Panc1 (cell line): ENCODE measurements around the gene ABCC1. TPM values are rescaled to one million over a fixed set of nuclear protein-coding genes. Genes with fewer than 3 reads are reported as not detected.

Experiments used
- ATAC-seq: fragments of 200-7000 bp; cut with Tn5 transposase; 2 replicates; pipeline ENCODE4 v1.9.1; 2020; ENCODE audit warnings: mild to moderate bottlenecking, moderate library complexity
- BruUV-seq: library from RNA; stranded (reverse); fragments of 400-500 nt; replicated peaks from 2 replicates; lab custom pipeline; 2021; lab: Mats Ljungman, UMichigan
- CTCF ChIA-PET: fragments of 300-600 bp; sonication (Branson Sonifier 250); formaldehyde crosslinking; loops from one replicate; lab custom pipeline; 2022; ENCODE audit warnings: antibody characterized with exemption; lab: Charles Lee
- POLR2A ChIA-PET: fragments of 300-600 bp; sonication (Branson Sonifier 250); formaldehyde crosslinking; loops from one replicate; lab custom pipeline; 2022; ENCODE audit warnings: antibody characterized with exemption; lab: Charles Lee
- DNase-seq: peaks from one replicate; pipeline ENCODE4 v3.0.0-alpha.2; 2010; ENCODE audit warnings: low read depth, low spot score
- H3K27ac ChIP-seq: 2 replicates; pipeline ENCODE4 v1.5.1; 2011; ENCODE audit warnings: mild to moderate bottlenecking, low read length, inconsistent platforms
- H3K27me3 ChIP-seq: fragments of 200-500 bp; sonication (Bioruptor generic); 2 replicates; pipeline ENCODE4 v1.6.0; 2014; ENCODE audit warnings: low read length, inconsistent platforms; ENCODE audit not compliant: control insufficient read depth, insufficient read depth
- H3K36me3 ChIP-seq: fragments of 200-500 bp; sonication (Bioruptor generic); 2 replicates; pipeline ENCODE4 v1.5.1; 2014; ENCODE audit warnings: inconsistent platforms, mild to moderate bottlenecking, low read length, moderate library complexity; ENCODE audit not compliant: control insufficient read depth, insufficient read depth
- H3K4me1 ChIP-seq: 2 replicates; pipeline ENCODE4 v1.5.1; 2011; ENCODE audit warnings: inconsistent platforms, mild to moderate bottlenecking, low read length, moderate library complexity; ENCODE audit not compliant: control insufficient read depth, insufficient read depth
- H3K4me3 ChIP-seq, 2 experiments: 2 replicates each; pipeline ENCODE4 v1.5.1; 2011 to 2012; ENCODE audit warnings: low read depth in 2 of 2, low read length in 2 of 2, mild to moderate bottlenecking in 2 of 2, inconsistent platforms in 1 of 2, moderate library complexity in 1 of 2
- H3K9me3 ChIP-seq: fragments of 200-500 bp; sonication (Bioruptor generic); 2 replicates; pipeline ENCODE4 v1.5.1; 2014; ENCODE audit warnings: low read depth, mild to moderate bottlenecking, inconsistent platforms, low read length, moderate library complexity; ENCODE audit not compliant: control insufficient read depth, insufficient read depth
- POLR2AphosphoS5 ChIP-seq: IDR thresholded peaks from 2 replicates; pipeline ENCODE4 v1.6.1; 2012; ENCODE audit warnings: mild to moderate bottlenecking, low read depth, low read length, moderate library complexity
- SIN3A ChIP-seq: IDR thresholded peaks from 2 replicates; pipeline ENCODE4 v1.6.1; 2012; ENCODE audit warnings: low read depth, mild to moderate bottlenecking, low read length, moderate library complexity, borderline replicate concordance; ENCODE audit not compliant: insufficient read depth
- TCF7L2 ChIP-seq: IDR thresholded peaks from 2 replicates; pipeline ENCODE4 v1.6.1; 2011; ENCODE audit warnings: mild to moderate bottlenecking, low read depth, low read length, inconsistent platforms
- in situ Hi-C: cut with HindIII; loops from 2 replicates; pipeline ENCODE4 v1.10.0; 2016; ENCODE audit warnings: low sequenced_read_pairs, low pct_unique_long_range_greater_than_20kb
- intact Hi-C: fragments of 100-400 bp; cut with micrococcal nuclease; formaldehyde crosslinking; loops from one replicate; pipeline ENCODE4 v1.10.0; 2022; ENCODE audit not compliant: unreplicated experiment
- total RNA-seq: library from RNA; stranded (reverse); gene quantifications from one replicate; pipeline ENCODE4 v1.2.1, GENCODE V29; 2021; ENCODE audit not compliant: unreplicated experiment
- TF ChIP-seq, protein P1 (sequence below), 2 experiments: IDR thresholded peaks; 2 replicates each; pipeline ENCODE4 v1.6.1; 2011 to 2012; ENCODE audit warnings: low read depth in 2 of 2, control low read depth in 1 of 2, low read length in 1 of 2, mild to moderate bottlenecking in 1 of 2, moderate library complexity in 1 of 2; ENCODE audit not compliant: insufficient read depth in 1 of 2
- TF ChIP-seq, protein P2 (sequence below): fragments of 450-650 bp; IDR thresholded peaks from 2 replicates; pipeline ENCODE4 v1.5.1; 2017; ENCODE audit warnings: mild to moderate bottlenecking

Gene ABCC1
- total RNA-seq, 1 experiment from 2014 or later, result 296 TPM

DNA sequence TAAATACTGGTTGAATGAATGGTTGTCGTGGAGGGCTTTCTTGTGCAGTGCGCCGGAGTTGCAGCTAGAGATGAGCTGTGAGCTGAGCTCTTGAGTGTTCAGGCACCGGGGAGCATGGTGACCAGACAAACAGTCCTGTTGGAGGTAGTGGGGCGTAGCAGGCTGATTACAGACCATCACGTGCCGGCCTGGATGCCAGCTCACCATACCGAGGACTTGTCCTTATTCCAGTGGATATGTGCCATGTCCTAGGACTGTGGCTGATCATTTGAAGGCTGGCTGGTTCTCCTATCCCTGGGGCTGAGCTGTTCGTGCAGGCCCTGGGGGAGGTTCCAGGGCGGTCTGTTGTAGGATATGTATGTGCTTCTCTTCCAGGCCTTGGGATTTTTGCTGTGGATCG lies 60.0 kb downstream of the ABCC1 start:
- CTCF ChIA-PET, result no interaction called here
- POLR2A ChIA-PET, result interaction anchor here (0.6 kb wide), 1 partner anchor 215 kb away, joined by 4 read pairs; no protein-coding TSS in a partner anchor
- Histone ChIP-seq H3K4me3 (no peak overlapping the region), H3K4me1 (peaks cover 30% of the 10 kb centered on the region), H3K36me3 (no peaks in the 10 kb centered on the region), H3K27ac (peak overlapping the region; percentile 8; the same call in 1 of the 2 replicates), H3K27me3 (no peaks in the 10 kb centered on the region), H3K9me3 (no peaks in the 10 kb centered on the region)
- no TSS peak for BruUV-seq
- DNase-seq, result no peak
- in situ Hi-C loops, result no loop called here
- intact Hi-C loops, result no loop called here
- TF ChIP-seq POLR2AphosphoS5, result no peak
- TF ChIP-seq, protein P1, sequence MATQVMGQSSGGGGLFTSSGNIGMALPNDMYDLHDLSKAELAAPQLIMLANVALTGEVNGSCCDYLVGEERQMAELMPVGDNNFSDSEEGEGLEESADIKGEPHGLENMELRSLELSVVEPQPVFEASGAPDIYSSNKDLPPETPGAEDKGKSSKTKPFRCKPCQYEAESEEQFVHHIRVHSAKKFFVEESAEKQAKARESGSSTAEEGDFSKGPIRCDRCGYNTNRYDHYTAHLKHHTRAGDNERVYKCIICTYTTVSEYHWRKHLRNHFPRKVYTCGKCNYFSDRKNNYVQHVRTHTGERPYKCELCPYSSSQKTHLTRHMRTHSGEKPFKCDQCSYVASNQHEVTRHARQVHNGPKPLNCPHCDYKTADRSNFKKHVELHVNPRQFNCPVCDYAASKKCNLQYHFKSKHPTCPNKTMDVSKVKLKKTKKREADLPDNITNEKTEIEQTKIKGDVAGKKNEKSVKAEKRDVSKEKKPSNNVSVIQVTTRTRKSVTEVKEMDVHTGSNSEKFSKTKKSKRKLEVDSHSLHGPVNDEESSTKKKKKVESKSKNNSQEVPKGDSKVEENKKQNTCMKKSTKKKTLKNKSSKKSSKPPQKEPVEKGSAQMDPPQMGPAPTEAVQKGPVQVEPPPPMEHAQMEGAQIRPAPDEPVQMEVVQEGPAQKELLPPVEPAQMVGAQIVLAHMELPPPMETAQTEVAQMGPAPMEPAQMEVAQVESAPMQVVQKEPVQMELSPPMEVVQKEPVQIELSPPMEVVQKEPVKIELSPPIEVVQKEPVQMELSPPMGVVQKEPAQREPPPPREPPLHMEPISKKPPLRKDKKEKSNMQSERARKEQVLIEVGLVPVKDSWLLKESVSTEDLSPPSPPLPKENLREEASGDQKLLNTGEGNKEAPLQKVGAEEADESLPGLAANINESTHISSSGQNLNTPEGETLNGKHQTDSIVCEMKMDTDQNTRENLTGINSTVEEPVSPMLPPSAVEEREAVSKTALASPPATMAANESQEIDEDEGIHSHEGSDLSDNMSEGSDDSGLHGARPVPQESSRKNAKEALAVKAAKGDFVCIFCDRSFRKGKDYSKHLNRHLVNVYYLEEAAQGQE (IDR thresholded peaks at IDR 0.05; ENCODE audit: insufficient read depth in 1 of 2, low read depth in 2 of 2, low read length in 1 of 2), result no peak
- TF ChIP-seq SIN3A, result no peak
- no peak for TF ChIP-seq TCF7L2
- TF ChIP-seq, protein P2, sequence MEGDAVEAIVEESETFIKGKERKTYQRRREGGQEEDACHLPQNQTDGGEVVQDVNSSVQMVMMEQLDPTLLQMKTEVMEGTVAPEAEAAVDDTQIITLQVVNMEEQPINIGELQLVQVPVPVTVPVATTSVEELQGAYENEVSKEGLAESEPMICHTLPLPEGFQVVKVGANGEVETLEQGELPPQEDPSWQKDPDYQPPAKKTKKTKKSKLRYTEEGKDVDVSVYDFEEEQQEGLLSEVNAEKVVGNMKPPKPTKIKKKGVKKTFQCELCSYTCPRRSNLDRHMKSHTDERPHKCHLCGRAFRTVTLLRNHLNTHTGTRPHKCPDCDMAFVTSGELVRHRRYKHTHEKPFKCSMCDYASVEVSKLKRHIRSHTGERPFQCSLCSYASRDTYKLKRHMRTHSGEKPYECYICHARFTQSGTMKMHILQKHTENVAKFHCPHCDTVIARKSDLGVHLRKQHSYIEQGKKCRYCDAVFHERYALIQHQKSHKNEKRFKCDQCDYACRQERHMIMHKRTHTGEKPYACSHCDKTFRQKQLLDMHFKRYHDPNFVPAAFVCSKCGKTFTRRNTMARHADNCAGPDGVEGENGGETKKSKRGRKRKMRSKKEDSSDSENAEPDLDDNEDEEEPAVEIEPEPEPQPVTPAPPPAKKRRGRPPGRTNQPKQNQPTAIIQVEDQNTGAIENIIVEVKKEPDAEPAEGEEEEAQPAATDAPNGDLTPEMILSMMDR, result no peak
- ATAC-seq, result no peak

DNA sequence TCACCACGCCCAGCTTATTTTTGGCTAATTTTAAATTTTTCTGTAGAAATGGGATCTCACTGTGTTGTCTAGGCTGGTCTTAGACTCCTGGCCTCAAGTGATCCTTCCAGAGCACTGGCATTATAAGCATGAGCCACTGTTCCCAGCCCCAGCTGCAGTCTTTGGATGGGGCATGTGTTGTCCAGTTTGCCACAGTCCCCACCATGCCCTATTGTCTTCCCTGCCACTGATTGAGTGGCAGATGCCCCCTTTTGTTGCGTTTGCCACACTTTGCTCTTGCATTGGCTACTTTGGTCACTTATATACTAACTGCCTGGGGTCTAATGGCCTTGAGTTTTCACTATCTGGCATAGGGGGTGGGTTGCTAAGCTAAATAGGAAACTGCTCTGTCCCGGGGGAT lies 60.8 kb downstream of the ABCC1 start:
- in situ Hi-C loops (no loop called here), intact Hi-C loops (no loop called here)
- no peak for TF ChIP-seq POLR2AphosphoS5
- POLR2A ChIA-PET, result interaction anchor here (0.6 kb wide), 1 partner anchor 216 kb away, joined by 4 read pairs; no protein-coding TSS in a partner anchor
- Histone ChIP-seq H3K9me3 (no peaks in the 10 kb centered on the region), H3K27me3 (no peaks in the 10 kb centered on the region), H3K4me1 (peaks cover 27% of the 10 kb centered on the region), H3K36me3 (no peaks in the 10 kb centered on the region), H3K27ac (peak overlapping the region; percentile 40; the same call in 1 of the 2 replicates), H3K4me3 (no peak overlapping the region)
- ATAC-seq (no peak), DNase-seq (no peak)
- BruUV-seq, result no TSS peak
- CTCF ChIA-PET, result no interaction called here

DNA sequence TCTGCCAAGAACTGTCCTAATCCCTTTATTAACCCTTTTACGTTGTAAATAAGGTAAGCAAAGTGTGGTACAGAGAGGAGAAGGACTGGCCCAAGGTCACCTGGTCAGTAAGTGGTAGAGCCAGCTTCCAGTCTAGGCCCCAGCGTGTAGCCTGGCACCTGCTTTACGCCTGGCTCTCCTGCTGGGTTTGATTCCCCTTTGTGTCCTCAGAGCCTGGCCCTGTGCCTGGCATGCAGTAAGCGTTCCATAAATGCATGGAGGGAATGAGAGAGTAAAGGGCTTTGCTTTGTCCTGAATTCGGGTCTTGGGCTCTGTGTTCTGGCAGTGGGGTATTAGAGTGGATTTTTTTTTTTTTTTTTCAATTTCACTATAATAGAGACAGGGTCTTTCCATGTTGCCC lies 62.7 kb downstream of the ABCC1 start:
- no peak for DNase-seq
- Histone ChIP-seq H3K9me3 (no peaks in the 10 kb centered on the region), H3K27me3 (no peaks in the 10 kb centered on the region), H3K27ac (no peak overlapping the region), H3K4me3 (no peak overlapping the region), H3K36me3 (no peaks in the 10 kb centered on the region), H3K4me1 (peaks cover 19% of the 10 kb centered on the region)
- ChIA-PET CTCF (no interaction called here), POLR2A (no interaction called here)
- no peak for ATAC-seq
- TF ChIP-seq TCF7L2 (no peak), SIN3A (no peak), POLR2AphosphoS5 (no peak)
- TF ChIP-seq, protein P2, result no peak
- TF ChIP-seq, protein P1 (IDR thresholded peaks at IDR 0.05; ENCODE audit: insufficient read depth in 1 of 2, low read depth in 2 of 2, low read length in 1 of 2), result no peak
- in situ Hi-C loops, result no loop called here
- no TSS peak for BruUV-seq
- intact Hi-C loops, result no loop called here
